H9 (cell line): Measurements from ENCODE around the gene AIG1. TPM values are rescaled to one million over a fixed set of nuclear protein-coding genes. Genes with fewer than 3 reads are reported as not detected.

ENCODE experiments used
- DNase-seq: peaks from one replicate; pipeline ENCODE4 v3.0.0-alpha.2; 2017
- H2AFZ ChIP-seq: one replicate; pipeline ENCODE4 v1.6.1; 2013; ENCODE audit warnings: mild to moderate bottlenecking, low read length, control low read depth, moderate library complexity
- H2AK5ac ChIP-seq: 2 replicates; pipeline ENCODE4 v1.6.1; 2013; ENCODE audit warnings: low read length, control low read depth, mixed read lengths; ENCODE audit not compliant: insufficient read length
- H2BK120ac ChIP-seq: one replicate; pipeline ENCODE4 v1.6.1; 2013; ENCODE audit warnings: low read depth, mild to moderate bottlenecking, low read length, control low read depth, inconsistent platforms; ENCODE audit not compliant: poor library complexity, severe bottlenecking
- H2BK12ac ChIP-seq: 2 replicates; pipeline ENCODE4 v1.6.1; 2013; ENCODE audit warnings: low read length, control low read depth, mixed read lengths, low read depth; ENCODE audit not compliant: insufficient read length
- H2BK15ac ChIP-seq: 2 replicates; pipeline ENCODE4 v1.6.1; 2013; ENCODE audit warnings: low read depth, low read length, control low read depth
- H2BK20ac ChIP-seq: one replicate; pipeline ENCODE4 v1.6.1; 2013; ENCODE audit warnings: low read depth, mild to moderate bottlenecking, low read length, control low read depth, inconsistent platforms; ENCODE audit not compliant: poor library complexity, severe bottlenecking
- H2BK5ac ChIP-seq: 2 replicates; pipeline ENCODE4 v1.6.1; 2013; ENCODE audit warnings: low read length, control low read depth, mixed read lengths; ENCODE audit not compliant: insufficient read length
- H3K14ac ChIP-seq: 2 replicates; pipeline ENCODE4 v1.6.1; 2013; ENCODE audit warnings: low read length, control low read depth; ENCODE audit not compliant: insufficient read depth
- H3K18ac ChIP-seq: 2 replicates; pipeline ENCODE4 v1.6.1; 2013; ENCODE audit warnings: low read depth, mild to moderate bottlenecking, mixed read lengths, low read length, control low read depth; ENCODE audit not compliant: insufficient read length
- H3K23ac ChIP-seq: 2 replicates; pipeline ENCODE4 v1.6.1; 2013; ENCODE audit warnings: low read length, control low read depth, mixed read lengths, low read depth; ENCODE audit not compliant: insufficient read length
- H3K23me2 ChIP-seq: 2 replicates; pipeline ENCODE4 v1.6.1; 2013; ENCODE audit warnings: low read depth, mild to moderate bottlenecking, mixed read lengths, low read length, control low read depth; ENCODE audit not compliant: insufficient read length, poor library complexity, severe bottlenecking
- H3K27ac ChIP-seq: 2 replicates; pipeline ENCODE4 v1.5.1; 2013; ENCODE audit warnings: low read length, control low read depth, mixed read lengths, low read depth; ENCODE audit not compliant: insufficient read length
- H3K27me3 ChIP-seq: 2 replicates; pipeline ENCODE4 v1.6.1; 2013; ENCODE audit warnings: low read length, control low read depth, inconsistent platforms; ENCODE audit not compliant: insufficient read depth
- H3K4ac ChIP-seq: 2 replicates; pipeline ENCODE4 v1.6.1; 2013; ENCODE audit warnings: low read depth, mild to moderate bottlenecking, control low read depth, inconsistent platforms, low read length, moderate library complexity
- H3K4me1 ChIP-seq: 2 replicates; pipeline ENCODE4 v1.6.1; 2013; ENCODE audit warnings: low read length, control low read depth, inconsistent platforms; ENCODE audit not compliant: insufficient read depth
- H3K4me2 ChIP-seq: 2 replicates; pipeline ENCODE4 v1.6.1; 2013; ENCODE audit warnings: low read length, control low read depth, mixed read lengths; ENCODE audit not compliant: insufficient read length, insufficient read depth
- H3K56ac ChIP-seq: 2 replicates; pipeline ENCODE4 v1.6.1; 2013; ENCODE audit warnings: low read depth, mild to moderate bottlenecking, mixed read lengths, low read length, control low read depth; ENCODE audit not compliant: insufficient read length
- H3K79me1 ChIP-seq: 2 replicates; pipeline ENCODE4 v1.6.1; 2013; ENCODE audit warnings: low read depth, mild to moderate bottlenecking, moderate library complexity, low read length, control low read depth, inconsistent platforms; ENCODE audit not compliant: insufficient read depth, poor library complexity, severe bottlenecking
- H3K79me2 ChIP-seq: 2 replicates; pipeline ENCODE4 v1.6.1; 2013; ENCODE audit warnings: low read length, control low read depth, inconsistent platforms; ENCODE audit not compliant: insufficient read depth
- H3K9ac ChIP-seq: 2 replicates; pipeline ENCODE4 v1.6.1; 2013; ENCODE audit warnings: low read length, control low read depth, mixed read lengths; ENCODE audit not compliant: insufficient read length; ENCODE audit errors: extremely low read depth
- H3K9me3 ChIP-seq: one replicate; pipeline ENCODE4 v1.6.1; 2013; ENCODE audit warnings: low read depth, low read length, inconsistent platforms; ENCODE audit not compliant: control insufficient read depth
- H3T11ph ChIP-seq: one replicate; pipeline ENCODE4 v1.6.1; 2013; ENCODE audit warnings: mild to moderate bottlenecking, low read length, control low read depth, inconsistent platforms
- H4K20me1 ChIP-seq: one replicate; pipeline ENCODE4 v1.6.1; 2013; ENCODE audit not compliant: control insufficient read depth, insufficient read length, insufficient read depth
- H4K5ac ChIP-seq: 2 replicates; pipeline ENCODE4 v1.6.1; 2013; ENCODE audit warnings: low read depth, mild to moderate bottlenecking, mixed read lengths, low read length, control low read depth; ENCODE audit not compliant: insufficient read length
- H4K8ac ChIP-seq: replicated peaks from 2 replicates; pipeline ENCODE4 v1.6.1; 2013; ENCODE audit warnings: low read length, control low read depth, mixed read lengths, low read depth; ENCODE audit not compliant: insufficient read length
- H4K91ac ChIP-seq: 2 replicates; pipeline ENCODE4 v1.6.1; 2013; ENCODE audit warnings: low read depth, mild to moderate bottlenecking, moderate library complexity, mixed read lengths, low read length, control low read depth; ENCODE audit not compliant: insufficient read length
- H3K27ac Mint-ChIP-seq, 3 experiments: 2 replicates in 2 of 3; 3 replicates in 1 of 3; pipeline ENCODE4 v1.8.0; 2020 to 2021; ENCODE audit warnings: mixed read lengths in 3 of 3, mild to moderate bottlenecking in 1 of 3, moderate library complexity in 1 of 3
- H3K27me3 Mint-ChIP-seq: 2 replicates; pipeline ENCODE4 v1.8.0; 2021; ENCODE audit warnings: low read depth, mild to moderate bottlenecking, moderate library complexity, mixed read lengths
- H3K36me3 Mint-ChIP-seq, 3 experiments: 2 replicates in 2 of 3; 3 replicates in 1 of 3; pipeline ENCODE4 v1.8.0; 2020 to 2021; ENCODE audit warnings: low read depth in 3 of 3, mixed read lengths in 3 of 3; ENCODE audit not compliant: insufficient read depth in 1 of 3
- H3K4me1 Mint-ChIP-seq, 2 experiments: 2 replicates each; pipeline ENCODE4 v1.8.0; 2020; ENCODE audit warnings: mixed read lengths in 2 of 2
- H3K4me3 Mint-ChIP-seq, 2 experiments: 2 replicates in 1 of 2; 3 replicates in 1 of 2; pipeline ENCODE4 v1.8.0; 2020 to 2021; ENCODE audit warnings: mild to moderate bottlenecking in 2 of 2, mixed read lengths in 2 of 2, moderate library complexity in 1 of 2
- H3K9me3 Mint-ChIP-seq, 2 experiments: 2 replicates in 1 of 2; 3 replicates in 1 of 2; pipeline ENCODE4 v1.8.0; 2020; ENCODE audit warnings: mild to moderate bottlenecking in 2 of 2, mixed read lengths in 2 of 2, moderate library complexity in 1 of 2
- CTCF ChIP-seq: fragments of 200-600 bp; sonication (generic); conservative IDR thresholded peaks from 3 replicates; pipeline ENCODE4 v1.8.0; 2021; ENCODE audit warnings: antibody characterized with exemption, mild to moderate bottlenecking
- WGBS: extraction: QIAGEN DNeasy Blood & Tissue Kit; methylation state at CpG from one replicate; pipeline ENCODE4 v1.1.7; 2013; ENCODE audit warnings: missing lambda C conversion rate, low lambda C conversion rate, mixed read lengths; ENCODE audit not compliant: insufficient read length; ENCODE audit errors: extremely low coverage; 5-methylcytosine and 5-hydroxymethylcytosine counted together
- total RNA-seq: library from RNA; stranded (reverse); gene quantifications from 2 replicates; pipeline ENCODE4 v1.2.1, GENCODE V29; 2021

Gene AIG1
- total RNA-seq, 1 experiment from 2014 or later, result 44.6 TPM

GRCh38 chr6:143064951-143065683, 4.4 kb downstream of the AIG1 start:
- no peaks in the 10 kb centered on the region for H4K20me1 ChIP-seq
- WGBS, result no CpG with 5 or more reads among the region's 4 CpGs
- no peak overlapping the region for H2AK5ac ChIP-seq
- Mint-ChIP-seq H3K27me3 (no peaks in the 10 kb centered on the region), H3K36me3 (peaks cover 4 to 20% (median 10%) of the 10 kb centered on the region in 3 experiments; a peak in 6 of 7 replicates), H3K4me1 (peaks cover 45 to 49% of the 10 kb centered on the region in 2 experiments), H3K9me3 (no peaks in the 10 kb centered on the region; a peak in 1 of 5 replicates), H3K27ac (peak overlapping the region in 1 of 3 experiments; percentile 26; a peak in 1 of 7 replicates), H3K4me3 (no peak overlapping the region)
- TF ChIP-seq CTCF, result no peak
- no peak overlapping the region for H2BK5ac ChIP-seq
- no peak overlapping the region for H3K4me2 ChIP-seq
- H3K9me3 ChIP-seq, result no peaks in the 10 kb centered on the region
- no peak for DNase-seq
- no peak overlapping the region for H2AFZ ChIP-seq
- no peak overlapping the region for H2BK20ac ChIP-seq
- H3K14ac ChIP-seq, result no peak overlapping the region
- H3K79me2 ChIP-seq, result peaks cover 2% of the 10 kb centered on the region; the same call in 1 of the 2 replicates
- peaks cover 3% of the 10 kb centered on the region for H3K23me2 ChIP-seq
- H2BK120ac ChIP-seq, result no peak overlapping the region
- H3K9ac ChIP-seq, result no peak overlapping the region
- H3K27ac ChIP-seq, result no peak overlapping the region
- H3K18ac ChIP-seq, result no peak overlapping the region
- no peak overlapping the region for H3K4ac ChIP-seq
- H2BK15ac ChIP-seq, result no peak overlapping the region
- no peak overlapping the region for H3K56ac ChIP-seq
- H3K27me3 ChIP-seq, result no peaks in the 10 kb centered on the region
- H4K5ac ChIP-seq, result no peak overlapping the region
- no peaks in the 10 kb centered on the region for H3K79me1 ChIP-seq
- H3K23ac ChIP-seq, result no peak overlapping the region
- no peak overlapping the region for H3T11ph ChIP-seq
- H3K4me1 ChIP-seq, result peaks cover 14% of the 10 kb centered on the region; the same call in 1 of the 2 replicates
- H4K91ac ChIP-seq, result no peak overlapping the region
- no peak overlapping the region for H4K8ac ChIP-seq
- H2BK12ac ChIP-seq, result no peak overlapping the region
